Coronary artery (tissue), 2 donors: ENCODE data around the gene CDC42BPA.

Source experiments
- DNase-seq: peaks from one replicate; pipeline ENCODE4 v3.0.0-alpha.2; 2017; ENCODE audit warnings: low spot score
- H3K27ac ChIP-seq, 2 donors: fragments of 200-600 bp; sonication (generic); one replicate each; pipeline ENCODE4 v1.5.1; 2016 to 2019
- H3K4me3 ChIP-seq: fragments of 200-600 bp; sonication (generic); 2 replicates; pipeline ENCODE4 v1.5.1; 2016; ENCODE audit warnings: mild to moderate bottlenecking, moderate library complexity
- CTCF ChIP-seq: fragments of 200-600 bp; sonication (generic); IDR thresholded peaks from one replicate; pipeline ENCODE4 v1.5.1; 2019; ENCODE audit warnings: antibody characterized with exemption

CDC42BPA gene

GRCh38 chr1:227322376-227322775 lies 4.1 kb upstream of the CDC42BPA start:
- no peak for TF ChIP-seq CTCF
- no peak overlapping the region for H3K4me3 ChIP-seq
- DNase-seq: no peak
- H3K27ac ChIP-seq: no peak overlapping the region

DNA sequence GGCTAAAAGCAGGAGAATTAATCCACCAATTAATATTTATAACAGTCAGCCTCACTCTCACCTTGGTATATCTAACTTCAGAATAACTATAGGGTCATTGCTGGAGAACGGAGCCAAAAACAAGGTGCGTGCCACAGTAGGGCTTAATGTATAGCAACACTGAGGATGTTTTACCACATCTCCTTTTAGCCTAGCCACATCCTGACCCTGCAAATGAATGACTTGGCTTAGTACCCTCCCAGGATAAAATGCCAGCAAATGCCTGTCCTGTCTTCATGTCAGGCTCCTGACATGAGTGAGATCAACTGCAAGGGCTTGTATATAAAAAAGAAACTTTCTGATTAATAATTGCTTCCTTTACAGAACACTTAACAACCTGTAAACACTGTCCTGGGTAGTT lies 2.7 kb upstream of the CDC42BPA start:
- Histone ChIP-seq H3K27ac (no peak overlapping the region), H3K4me3 (no peak overlapping the region)
- TF ChIP-seq CTCF: no peak
- no peak for DNase-seq

DNA sequence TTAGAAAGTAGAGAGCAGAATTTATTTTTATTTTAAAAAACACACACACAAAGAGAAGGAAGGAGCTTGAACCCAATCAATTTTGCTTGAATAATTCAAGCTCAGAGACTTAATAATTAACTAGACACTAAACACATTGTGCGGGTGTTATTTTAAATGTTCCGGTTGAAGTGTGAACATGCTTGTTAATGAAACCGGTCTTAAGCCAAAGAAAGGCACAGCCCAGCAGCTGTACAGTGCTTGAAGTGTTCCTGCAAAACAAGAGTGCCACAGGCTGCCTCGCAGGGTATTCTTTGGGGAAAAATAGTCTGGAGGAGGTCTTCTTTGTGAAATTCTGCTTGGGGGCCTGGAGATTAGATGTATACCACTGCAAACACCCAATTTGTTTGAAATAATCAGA lies 2.2 kb upstream of the CDC42BPA start:
- TF ChIP-seq CTCF: no peak
- no peak for DNase-seq
- no peak overlapping the region for H3K27ac ChIP-seq
- H3K4me3 ChIP-seq: no peak overlapping the region

DNA sequence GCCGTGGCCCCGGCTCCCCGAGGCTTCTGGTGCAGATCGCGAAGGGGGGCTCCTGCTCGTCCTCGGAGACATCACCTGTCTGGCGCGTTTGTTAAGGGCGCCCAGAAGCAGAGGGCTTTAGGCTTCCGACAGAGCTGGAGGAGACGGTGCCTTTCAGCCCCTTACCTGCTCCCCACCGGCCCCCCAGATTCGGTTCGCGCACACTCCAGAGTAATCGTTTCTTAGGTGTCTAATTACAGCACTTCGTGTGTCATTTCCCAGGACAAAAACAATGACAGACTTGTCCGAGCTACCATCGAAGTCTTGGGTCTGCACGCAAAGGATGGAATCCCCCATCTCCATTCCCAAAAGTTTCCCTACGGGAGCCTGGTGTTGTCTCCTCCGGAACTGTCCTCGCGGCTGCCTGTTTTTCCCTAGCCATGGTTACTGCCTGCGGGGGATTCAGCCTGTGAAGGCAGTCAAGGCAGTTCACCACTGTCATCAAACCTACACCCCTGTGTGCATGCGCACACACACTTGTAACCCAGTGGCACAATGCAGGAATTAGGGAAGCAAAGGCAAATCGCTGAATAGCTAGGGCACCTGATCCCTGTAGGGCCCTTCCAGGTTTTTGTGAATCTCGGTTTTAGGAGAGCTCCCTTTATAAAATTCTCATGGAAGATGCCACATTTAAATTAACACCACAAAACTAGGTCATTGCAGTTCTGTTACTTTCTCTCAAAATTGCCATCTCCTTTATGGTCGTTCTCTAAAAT lies 738 bp upstream of the CDC42BPA start:
- TF ChIP-seq CTCF: no peak
- DNase-seq: peak; percentile 77
- H3K4me3 ChIP-seq: peak overlapping the region; percentile 97
- H3K27ac ChIP-seq: peak overlapping the region; percentile 89 to 98

DNA sequence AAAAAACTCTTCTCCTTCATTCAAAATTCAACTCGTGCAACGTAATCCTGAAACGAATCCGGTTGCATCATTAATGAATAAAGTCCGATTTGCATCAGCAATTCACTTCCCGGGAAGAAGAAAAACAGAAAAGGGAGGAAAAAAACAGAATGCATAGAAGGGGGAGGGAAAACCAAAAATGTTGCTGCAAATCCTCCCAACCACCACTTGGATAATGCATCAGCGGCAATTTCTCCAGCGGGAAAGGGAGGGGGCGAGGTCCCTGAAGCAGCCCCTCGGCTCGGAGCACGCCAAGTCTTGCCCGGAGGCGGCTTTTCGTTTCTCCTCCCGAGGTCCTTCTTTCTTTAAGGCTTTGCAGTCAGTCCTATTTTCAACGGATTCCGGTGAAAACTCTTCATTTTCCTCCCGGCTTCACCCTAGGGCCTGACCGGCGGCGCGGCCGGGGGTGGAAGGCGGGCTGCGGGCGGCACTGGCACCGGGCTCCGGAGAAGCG lies 723 bp downstream of the CDC42BPA start:
- TF ChIP-seq CTCF: no peak
- Histone ChIP-seq H3K4me3 (peak overlapping the region; percentile 97), H3K27ac (peak overlapping the region; percentile 89 to 98)
- DNase-seq: no peak

DNA sequence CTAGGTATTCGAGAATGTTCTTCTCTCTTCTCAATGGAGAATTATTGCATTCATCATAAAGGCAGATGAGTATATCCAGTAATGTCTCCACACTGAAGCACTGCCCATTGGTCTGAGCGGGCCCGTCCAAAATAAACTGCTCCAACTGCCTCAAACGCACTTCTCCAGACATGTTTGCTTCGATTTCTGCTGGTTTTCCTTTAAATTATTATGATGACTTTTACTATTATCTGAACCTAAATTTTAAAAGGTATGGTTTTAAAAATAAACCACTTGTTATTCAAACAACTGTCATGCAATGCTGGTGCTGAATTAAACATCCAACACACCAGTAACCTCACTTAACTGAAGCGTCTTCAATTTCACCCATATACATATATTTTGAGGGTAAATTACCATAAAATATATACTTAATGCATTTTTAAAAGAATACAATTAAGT lies 1.3 kb downstream of the CDC42BPA start:
- TF ChIP-seq CTCF: no peak
- peak overlapping the region in 1 of 2 donors; percentile 89 for H3K27ac ChIP-seq
- DNase-seq: no peak

DNA sequence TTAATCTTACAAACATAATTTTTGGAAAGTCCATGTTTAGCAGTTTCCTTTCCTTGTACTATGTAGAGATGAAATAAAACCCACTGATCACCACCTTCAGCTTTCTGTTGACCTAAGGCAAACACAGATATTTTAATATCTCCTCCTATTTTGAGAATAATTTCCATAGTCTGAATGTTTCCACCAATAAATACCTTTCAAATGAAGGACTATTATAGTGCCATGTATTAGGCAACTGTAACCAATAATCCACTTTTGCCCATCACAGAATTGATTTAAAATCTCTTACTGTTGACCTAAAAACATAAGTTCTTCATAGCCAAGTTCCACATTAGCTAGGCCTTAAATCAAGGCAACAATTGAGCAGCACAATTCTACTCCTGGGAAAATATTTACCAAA lies 1.8 kb downstream of the CDC42BPA start:
- TF ChIP-seq CTCF: no peak
- Histone ChIP-seq H3K4me3 (peak overlapping the region; percentile 97), H3K27ac (peak overlapping the region; percentile 29 to 89)
- no peak for DNase-seq

More for the DNA sequence above, 1.3 kb downstream of the CDC42BPA start:
- H3K4me3 ChIP-seq: peak overlapping the region; percentile 97
